NB4 (cell line): ENCODE data around the gene FMNL2.

Source experiments
- DNase-seq: peaks from one replicate; pipeline ENCODE4 v3.0.0; 2010; ENCODE audit warnings: low read depth
- H3K4me3 ChIP-seq: one replicate; pipeline ENCODE4 v1.5.1; 2011; ENCODE audit warnings: mild to moderate bottlenecking, low read depth, low read length, moderate library complexity
- CTCF ChIP-seq: IDR thresholded peaks from one replicate; pipeline ENCODE4 v1.5.1; 2012; ENCODE audit warnings: low read depth, low read length
- MAX ChIP-seq: IDR thresholded peaks from 2 replicates; pipeline ENCODE4 v1.6.1; 2011; ENCODE audit warnings: low read depth, low read length
- MYC ChIP-seq: IDR thresholded peaks from 2 replicates; pipeline ENCODE4 v1.6.1; 2011; ENCODE audit warnings: low read depth, low read length
- POLR2A ChIP-seq: IDR thresholded peaks from 2 replicates; pipeline ENCODE4 v1.6.1; 2011; ENCODE audit warnings: mild to moderate bottlenecking; ENCODE audit not compliant: insufficient read length; ENCODE audit errors: extremely low read depth

FMNL2 gene

DNA sequence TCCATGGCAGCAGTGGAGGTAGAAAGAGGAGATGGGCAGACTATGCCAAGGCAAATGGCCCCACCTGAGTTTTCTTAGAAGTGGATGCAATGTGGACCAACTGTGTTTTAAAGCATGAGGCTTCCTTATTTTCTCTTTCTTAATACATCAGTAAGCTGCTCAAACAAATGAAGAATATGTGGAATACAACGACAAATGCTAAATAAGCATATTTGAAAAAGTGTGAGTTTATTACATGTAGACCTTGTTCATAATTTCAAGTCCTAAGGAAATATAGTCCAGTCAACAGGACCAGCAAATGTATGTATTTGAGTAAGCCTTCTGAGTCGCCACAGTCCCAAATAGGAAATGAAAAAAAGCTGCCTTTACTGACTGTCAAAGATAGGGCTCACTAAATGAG, 204.4 kb downstream of the FMNL2 start:
- TF ChIP-seq POLR2A: no peak
- no peak for TF ChIP-seq MYC
- no peak for TF ChIP-seq CTCF
- no peak for TF ChIP-seq MAX
- H3K4me3 ChIP-seq: no peak overlapping the region
- DNase-seq: no peak

- H3K4me3 ChIP-seq: no peak overlapping the region
- DNase-seq: peak; percentile 21
- TF ChIP-seq MYC: no peak
- no peak for TF ChIP-seq MAX
- TF ChIP-seq CTCF: no peak
- TF ChIP-seq POLR2A: no peak
These were observed 206.7 kb downstream of the FMNL2 start for GRCh38 chr2:152541712-152542111.

GRCh38 chr2:152542337-152542994, 207.5 kb downstream of the FMNL2 start:
- no peak for DNase-seq

DNA sequence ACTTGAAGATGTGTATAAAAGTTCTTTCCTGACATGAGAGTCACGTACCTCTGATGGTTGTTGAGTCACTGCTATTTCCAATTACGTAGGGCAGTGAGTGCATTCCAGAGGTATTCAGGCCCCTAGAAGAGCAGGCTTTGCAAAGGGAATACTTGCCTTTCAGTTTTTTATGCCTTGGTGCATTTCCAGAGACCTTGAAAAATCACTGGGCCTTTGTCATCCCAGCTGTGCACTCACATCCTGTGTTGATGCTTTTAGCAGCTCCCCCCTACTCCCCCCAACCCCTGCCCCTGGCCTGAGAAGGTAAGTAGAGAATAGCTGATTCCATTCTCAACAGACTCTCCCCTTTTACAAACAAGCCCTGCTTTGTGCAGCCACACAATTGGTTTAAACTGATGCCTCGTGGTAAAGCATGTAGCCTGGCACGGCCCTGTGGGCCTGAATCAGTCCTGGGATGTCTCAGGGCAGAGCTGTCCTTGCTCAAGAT, 208.1 kb downstream of the FMNL2 start:
- no peak overlapping the region for H3K4me3 ChIP-seq
- DNase-seq: no peak
- TF ChIP-seq MAX (no peak), POLR2A (no peak), CTCF (no peak), MYC (no peak)

More at GRCh38 chr2:152542337-152542994, 207.5 kb downstream of the FMNL2 start:
- TF ChIP-seq POLR2A (no peak), MYC (no peak), MAX (no peak), CTCF (no peak)
- H3K4me3 ChIP-seq: no peak overlapping the region

DNA sequence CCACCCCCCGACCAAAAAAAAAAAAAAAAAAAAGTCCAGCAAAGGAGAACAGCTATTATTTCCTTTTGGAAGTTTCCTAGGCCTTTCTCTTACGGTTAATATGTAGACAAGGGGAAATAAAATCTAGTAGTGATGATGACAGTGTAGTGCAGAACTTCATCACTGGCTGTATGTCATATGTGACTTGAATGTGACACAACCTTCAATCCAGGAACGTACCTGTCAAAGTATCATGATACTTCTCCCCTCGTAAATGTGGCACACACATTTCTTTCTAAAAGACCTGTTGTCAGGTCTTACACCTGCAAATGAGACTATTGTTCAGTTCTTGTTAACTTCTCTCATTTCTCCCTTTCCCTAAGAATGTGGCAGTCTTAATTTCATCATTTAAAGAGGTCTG, 208.7 kb downstream of the FMNL2 start:
- no peak overlapping the region for H3K4me3 ChIP-seq
- TF ChIP-seq CTCF (no peak), MAX (no peak), MYC (no peak), POLR2A (no peak)
- no peak for DNase-seq
